SK-N-SH treated with all-trans-retinoic acid at 6 μM for 48 hours (cell line): Measurements from ENCODE around the gene ITIH2.

Experiments
- ATAC-seq: fragments of 200-7000 bp; cut with Tn5 transposase; 3 replicates; pipeline ENCODE4 v1.9.1; 2020; ENCODE audit warnings: mild to moderate bottlenecking, moderate library complexity
- ARNTL ChIP-seq: fragments of 450-650 bp; formaldehyde crosslinking; IDR thresholded peaks from 2 replicates; pipeline ENCODE4 v1.5.0; 2020; ENCODE audit warnings: low read depth, mild to moderate bottlenecking, moderate library complexity, borderline replicate concordance
- BACH2 ChIP-seq: fragments of 250-450 bp; sonication (Bioruptor Pico); IDR thresholded peaks from 2 replicates; pipeline ENCODE4 v1.9.0; 2021; ENCODE audit warnings: mild to moderate bottlenecking, borderline replicate concordance
- CSDC2 ChIP-seq: fragments of 250-450 bp; sonication (Bioruptor Pico); IDR thresholded peaks from 2 replicates; pipeline ENCODE4 v1.5.0; 2020; ENCODE audit warnings: mild to moderate bottlenecking, moderate library complexity
- CSRNP3 ChIP-seq: fragments of 250-450 bp; sonication (Bioruptor Pico); IDR thresholded peaks from 2 replicates; pipeline ENCODE4 v1.5.1; 2021; ENCODE audit warnings: mild to moderate bottlenecking, moderate library complexity
- ESRRG ChIP-seq: fragments of 250-450 bp; sonication (Bioruptor Pico); IDR thresholded peaks from 2 replicates; pipeline ENCODE4 v1.6.1; 2021; ENCODE audit warnings: mild to moderate bottlenecking
- GLIS3 ChIP-seq: fragments of 250-450 bp; sonication (Bioruptor Pico); IDR thresholded peaks from 2 replicates; pipeline ENCODE4 v1.5.0; 2020; ENCODE audit warnings: mild to moderate bottlenecking, moderate library complexity
- ISL1 ChIP-seq: fragments of 250-450 bp; sonication (Bioruptor Pico); IDR thresholded peaks from 2 replicates; pipeline ENCODE4 v2.1.2; 2022; ENCODE audit warnings: mild to moderate bottlenecking, moderate library complexity
- OSR1 ChIP-seq: fragments of 250-450 bp; sonication (Bioruptor Pico); IDR thresholded peaks from 2 replicates; pipeline ENCODE4 v1.8.0; 2022; ENCODE audit warnings: moderate library complexity, mild to moderate bottlenecking, inconsistent platforms
- PPARA ChIP-seq: fragments of 250-450 bp; sonication (Bioruptor Pico); IDR thresholded peaks from 2 replicates; pipeline ENCODE4 v1.5.0; 2020; ENCODE audit warnings: mild to moderate bottlenecking, borderline replicate concordance
- RARB ChIP-seq: fragments of 250-450 bp; sonication (Bioruptor Pico); IDR thresholded peaks from 2 replicates; pipeline ENCODE4 v1.8.0; 2021; ENCODE audit warnings: mild to moderate bottlenecking, moderate library complexity
- SNAI2 ChIP-seq: fragments of 250-450 bp; sonication (Bioruptor Pico); IDR thresholded peaks from 2 replicates; pipeline ENCODE4 v1.5.0; 2020; ENCODE audit warnings: mild to moderate bottlenecking, moderate library complexity
- TCF4 ChIP-seq: fragments of 250-450 bp; sonication (Bioruptor Pico); IDR thresholded peaks from 2 replicates; pipeline ENCODE4 v1.8.0; 2021; ENCODE audit warnings: mild to moderate bottlenecking, moderate library complexity, borderline replicate concordance
- TOX ChIP-seq: fragments of 250-450 bp; sonication (Bioruptor Pico); IDR thresholded peaks from 2 replicates; pipeline ENCODE4 v1.8.0; 2021; ENCODE audit warnings: mild to moderate bottlenecking, moderate library complexity, borderline replicate concordance
- TSHZ2 ChIP-seq: fragments of 250-450 bp; sonication (Bioruptor Pico); IDR thresholded peaks from 2 replicates; pipeline ENCODE4 v1.5.0; 2020; ENCODE audit warnings: mild to moderate bottlenecking, moderate library complexity
- ZC3H10 ChIP-seq: fragments of 250-450 bp; sonication (Bioruptor Pico); IDR thresholded peaks from 2 replicates; pipeline ENCODE4 v1.5.1; 2021; ENCODE audit warnings: mild to moderate bottlenecking, moderate library complexity
- ZNF565 ChIP-seq: fragments of 450-650 bp; formaldehyde crosslinking; conservative IDR thresholded peaks from 2 replicates; pipeline ENCODE4 v1.5.0; 2020; ENCODE audit warnings: low read depth, mild to moderate bottlenecking, moderate library complexity
- ZNF70 ChIP-seq: fragments of 450-650 bp; formaldehyde crosslinking; IDR thresholded peaks from 2 replicates; pipeline ENCODE4 v1.5.0; 2020; ENCODE audit warnings: mild to moderate bottlenecking, moderate library complexity
- TF ChIP-seq, protein P1 (sequence below): fragments of 250-450 bp; sonication (Bioruptor Pico); IDR thresholded peaks from 2 replicates; pipeline ENCODE4 v1.5.1; 2020; ENCODE audit warnings: low read depth, mild to moderate bottlenecking, moderate library complexity
- TF ChIP-seq, protein P2 (sequence below): fragments of 250-450 bp; sonication (Bioruptor Pico); IDR thresholded peaks from 2 replicates; pipeline ENCODE4 v1.8.0; 2021; ENCODE audit warnings: low read depth, mild to moderate bottlenecking, moderate library complexity, borderline replicate concordance
- TF ChIP-seq, protein P3 (sequence below): fragments of 250-450 bp; sonication (Bioruptor Pico); IDR thresholded peaks from 2 replicates; pipeline ENCODE4 v1.8.0; 2020; ENCODE audit warnings: mild to moderate bottlenecking, moderate library complexity, borderline replicate concordance

Gene ITIH2

GRCh38 chr10:7766241-7766640, 63.1 kb downstream of the ITIH2 start:
- TF ChIP-seq SNAI2 (CRISPR knock-in tag) (no peak), TOX (no peak), TSHZ2 (CRISPR knock-in tag) (no peak), OSR1 (no peak), CSRNP3 (CRISPR knock-in tag) (no peak), BACH2 (CRISPR knock-in tag) (no peak), RARB (CRISPR knock-in tag) (no peak), ZNF70 (CRISPR knock-in tag) (no peak), ISL1 (CRISPR knock-in tag) (no peak), GLIS3 (CRISPR knock-in tag) (no peak), TCF4 (no peak), ZNF565 (CRISPR knock-in tag) (no peak), ARNTL (CRISPR knock-in tag) (no peak), CSDC2 (no peak)
- TF ChIP-seq, protein P1, sequence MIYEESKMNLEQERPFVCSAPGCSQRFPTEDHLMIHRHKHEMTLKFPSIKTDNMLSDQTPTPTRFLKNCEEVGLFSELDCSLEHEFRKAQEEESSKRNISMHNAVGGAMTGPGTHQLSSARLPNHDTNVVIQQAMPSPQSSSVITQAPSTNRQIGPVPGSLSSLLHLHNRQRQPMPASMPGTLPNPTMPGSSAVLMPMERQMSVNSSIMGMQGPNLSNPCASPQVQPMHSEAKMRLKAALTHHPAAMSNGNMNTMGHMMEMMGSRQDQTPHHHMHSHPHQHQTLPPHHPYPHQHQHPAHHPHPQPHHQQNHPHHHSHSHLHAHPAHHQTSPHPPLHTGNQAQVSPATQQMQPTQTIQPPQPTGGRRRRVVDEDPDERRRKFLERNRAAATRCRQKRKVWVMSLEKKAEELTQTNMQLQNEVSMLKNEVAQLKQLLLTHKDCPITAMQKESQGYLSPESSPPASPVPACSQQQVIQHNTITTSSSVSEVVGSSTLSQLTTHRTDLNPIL (CRISPR knock-in tag): no peak
- TF ChIP-seq, protein P2, sequence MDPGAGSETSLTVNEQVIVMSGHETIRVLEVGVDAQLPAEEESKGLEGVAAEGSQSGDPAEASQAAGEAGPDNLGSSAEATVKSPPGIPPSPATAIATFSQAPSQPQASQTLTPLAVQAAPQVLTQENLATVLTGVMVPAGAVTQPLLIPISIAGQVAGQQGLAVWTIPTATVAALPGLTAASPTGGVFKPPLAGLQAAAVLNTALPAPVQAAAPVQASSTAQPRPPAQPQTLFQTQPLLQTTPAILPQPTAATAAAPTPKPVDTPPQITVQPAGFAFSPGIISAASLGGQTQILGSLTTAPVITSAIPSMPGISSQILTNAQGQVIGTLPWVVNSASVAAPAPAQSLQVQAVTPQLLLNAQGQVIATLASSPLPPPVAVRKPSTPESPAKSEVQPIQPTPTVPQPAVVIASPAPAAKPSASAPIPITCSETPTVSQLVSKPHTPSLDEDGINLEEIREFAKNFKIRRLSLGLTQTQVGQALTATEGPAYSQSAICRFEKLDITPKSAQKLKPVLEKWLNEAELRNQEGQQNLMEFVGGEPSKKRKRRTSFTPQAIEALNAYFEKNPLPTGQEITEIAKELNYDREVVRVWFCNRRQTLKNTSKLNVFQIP: no peak
- ATAC-seq: no peak

DNA sequence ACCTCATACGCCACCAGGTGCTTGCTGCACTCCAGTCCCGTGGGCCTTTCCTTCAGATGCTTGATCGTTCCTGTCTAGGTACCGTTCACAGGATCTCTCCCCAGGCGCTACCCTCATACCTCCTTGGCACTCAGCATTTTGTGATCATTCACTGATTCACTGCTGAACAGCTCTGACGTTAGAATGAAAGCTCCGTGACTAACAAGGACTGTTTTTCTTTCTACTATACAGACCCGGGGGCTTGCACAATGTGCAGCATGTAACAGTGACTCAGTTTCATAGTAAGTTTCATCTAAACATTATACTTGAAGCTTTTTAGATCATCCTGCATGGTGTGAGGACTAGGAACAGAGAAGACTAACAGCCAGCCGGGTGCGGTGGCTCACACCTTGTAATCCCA, 64.1 kb downstream of the ITIH2 start:
- no peak for ATAC-seq
- TF ChIP-seq, protein P3, sequence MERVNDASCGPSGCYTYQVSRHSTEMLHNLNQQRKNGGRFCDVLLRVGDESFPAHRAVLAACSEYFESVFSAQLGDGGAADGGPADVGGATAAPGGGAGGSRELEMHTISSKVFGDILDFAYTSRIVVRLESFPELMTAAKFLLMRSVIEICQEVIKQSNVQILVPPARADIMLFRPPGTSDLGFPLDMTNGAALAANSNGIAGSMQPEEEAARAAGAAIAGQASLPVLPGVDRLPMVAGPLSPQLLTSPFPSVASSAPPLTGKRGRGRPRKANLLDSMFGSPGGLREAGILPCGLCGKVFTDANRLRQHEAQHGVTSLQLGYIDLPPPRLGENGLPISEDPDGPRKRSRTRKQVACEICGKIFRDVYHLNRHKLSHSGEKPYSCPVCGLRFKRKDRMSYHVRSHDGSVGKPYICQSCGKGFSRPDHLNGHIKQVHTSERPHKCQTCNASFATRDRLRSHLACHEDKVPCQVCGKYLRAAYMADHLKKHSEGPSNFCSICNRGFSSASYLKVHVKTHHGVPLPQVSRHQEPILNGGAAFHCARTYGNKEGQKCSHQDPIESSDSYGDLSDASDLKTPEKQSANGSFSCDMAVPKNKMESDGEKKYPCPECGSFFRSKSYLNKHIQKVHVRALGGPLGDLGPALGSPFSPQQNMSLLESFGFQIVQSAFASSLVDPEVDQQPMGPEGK (CRISPR knock-in tag): no peak
- TF ChIP-seq ZC3H10 (CRISPR knock-in tag) (no peak), ESRRG (no peak), ARNTL (CRISPR knock-in tag) (no peak), BACH2 (CRISPR knock-in tag) (no peak), PPARA (CRISPR knock-in tag) (no peak)
- TF ChIP-seq, protein P1 (CRISPR knock-in tag): no peak
- TF ChIP-seq, protein P2: no peak
- TF ChIP-seq, all 23 proteins: peak for 0
